ENCODE measurements around the gene PALD1.

The PALD1 gene

GRCh38 chr10:70558871-70559810 is 80.6 kb downstream of the PALD1 start:
- DNase-seq, result peak; percentile 52

- DNase-seq, result no peak
Observed at GRCh38 chr10:70559861-70560260, 81.3 kb downstream of the PALD1 start.

- DNase-seq, result no peak
Observed at GRCh38 chr10:70560511-70560941, 82.0 kb downstream of the PALD1 start.

GRCh38 chr10:70561070-70561469 is 82.5 kb downstream of the PALD1 start:
- no peak for DNase-seq

GRCh38 chr10:70561558-70561957 is 83.0 kb downstream of the PALD1 start:
- no peak for DNase-seq

GRCh38 chr10:70562036-70562755 is 83.6 kb downstream of the PALD1 start:
- no peak for DNase-seq

GRCh38 chr10:70563230-70563629 is 84.7 kb downstream of the PALD1 start:
- no peak for DNase-seq

- no peak for DNase-seq
Observed at GRCh38 chr10:70564113-70564725, 85.7 kb downstream of the PALD1 start.

- DNase-seq, result no peak
Observed at GRCh38 chr10:70564901-70565351, 86.4 kb downstream of the PALD1 start.

GRCh38 chr10:70565556-70566514 is 87.3 kb downstream of the PALD1 start:
- DNase-seq, result no peak

GRCh38 chr10:70566515-70567290 is 88.1 kb downstream of the PALD1 start:
- no peak for DNase-seq

GRCh38 chr10:70567603-70568002 is 89.0 kb downstream of the PALD1 start:
- no peak for DNase-seq

- DNase-seq, result no peak
Observed at GRCh38 chr10:70568113-70568512, 89.5 kb downstream of the PALD1 start.

GRCh38 chr10:70568781-70569495 is 90.4 kb downstream of the PALD1 start:
- no peak for DNase-seq

GRCh38 chr10:70571236-70571635 is 92.7 kb downstream of the PALD1 start:
- no peak for DNase-seq

- DNase-seq, result no peak
Observed at GRCh38 chr10:70571636-70572439, 93.3 kb downstream of the PALD1 start.

- no peak for DNase-seq
Observed at GRCh38 chr10:70573599-70574506, 95.3 kb downstream of the PALD1 start.

- DNase-seq, result no peak
Observed at GRCh38 chr10:70575486-70575873, 96.9 kb downstream of the PALD1 start.
